HG02943 (cell line): ENCODE results near the gene NOXA1.

Experiments used
- ATAC-seq: cut with Tn5 transposase; IDR thresholded peaks from one replicate; pipeline ENCODE4 v1.9.1; 2021; ENCODE audit warnings: mild to moderate bottlenecking, low read depth, moderate library complexity; ENCODE audit not compliant: unreplicated experiment

The NOXA1 gene

GRCh38 chr9:137452006-137452760, 29.0 kb downstream of the NOXA1 start:
- ATAC-seq = no peak

DNA sequence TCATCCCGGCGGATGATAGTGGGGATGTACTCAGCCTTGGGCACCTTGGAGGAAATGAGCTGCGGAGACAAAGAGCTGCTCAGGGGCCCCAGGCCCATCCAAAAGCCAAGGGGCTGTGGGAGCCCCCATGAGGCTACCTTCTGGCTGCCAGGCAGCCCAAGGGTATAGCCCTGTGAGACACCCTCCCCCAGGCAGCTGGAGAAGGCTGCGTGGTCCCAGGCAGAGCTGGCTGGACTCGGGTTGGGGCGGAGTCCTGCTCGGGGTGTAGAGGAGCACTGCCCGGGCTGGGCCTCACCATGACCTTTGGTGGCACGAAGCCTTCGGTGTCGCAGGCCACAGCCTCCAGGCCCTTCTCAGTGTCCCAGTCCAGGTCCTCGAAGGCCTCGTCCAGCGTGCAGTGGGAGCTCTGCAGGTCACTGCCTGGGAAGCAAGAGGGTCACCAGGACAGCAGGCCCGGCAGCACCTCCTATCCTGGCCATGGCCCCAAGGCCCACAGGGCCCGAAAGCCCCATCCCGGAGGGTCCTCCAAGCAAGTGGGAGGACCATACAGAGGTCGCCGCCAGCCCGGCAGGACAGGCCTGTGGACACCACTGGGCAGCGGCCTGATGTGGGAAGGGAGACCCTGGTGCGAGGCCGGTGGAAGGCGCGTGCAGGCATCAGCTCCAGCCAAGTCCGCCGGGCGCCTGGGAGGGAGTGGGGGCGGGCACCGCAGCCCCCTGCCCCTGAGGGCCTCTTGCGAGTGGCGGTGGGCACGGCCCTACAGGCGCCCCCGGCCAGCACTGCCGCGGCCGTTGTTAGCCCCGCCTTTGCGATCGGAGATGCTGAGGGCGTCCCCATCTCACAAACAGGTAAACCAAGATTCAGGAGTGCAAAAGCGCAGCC, 29.8 kb downstream of the NOXA1 start:
- no peak for ATAC-seq

- ATAC-seq = no peak
Observed at GRCh38 chr9:137453643-137454081, 30.5 kb downstream of the NOXA1 start.

- no peak for ATAC-seq
Observed at GRCh38 chr9:137454145-137454596, 31.0 kb downstream of the NOXA1 start.

DNA sequence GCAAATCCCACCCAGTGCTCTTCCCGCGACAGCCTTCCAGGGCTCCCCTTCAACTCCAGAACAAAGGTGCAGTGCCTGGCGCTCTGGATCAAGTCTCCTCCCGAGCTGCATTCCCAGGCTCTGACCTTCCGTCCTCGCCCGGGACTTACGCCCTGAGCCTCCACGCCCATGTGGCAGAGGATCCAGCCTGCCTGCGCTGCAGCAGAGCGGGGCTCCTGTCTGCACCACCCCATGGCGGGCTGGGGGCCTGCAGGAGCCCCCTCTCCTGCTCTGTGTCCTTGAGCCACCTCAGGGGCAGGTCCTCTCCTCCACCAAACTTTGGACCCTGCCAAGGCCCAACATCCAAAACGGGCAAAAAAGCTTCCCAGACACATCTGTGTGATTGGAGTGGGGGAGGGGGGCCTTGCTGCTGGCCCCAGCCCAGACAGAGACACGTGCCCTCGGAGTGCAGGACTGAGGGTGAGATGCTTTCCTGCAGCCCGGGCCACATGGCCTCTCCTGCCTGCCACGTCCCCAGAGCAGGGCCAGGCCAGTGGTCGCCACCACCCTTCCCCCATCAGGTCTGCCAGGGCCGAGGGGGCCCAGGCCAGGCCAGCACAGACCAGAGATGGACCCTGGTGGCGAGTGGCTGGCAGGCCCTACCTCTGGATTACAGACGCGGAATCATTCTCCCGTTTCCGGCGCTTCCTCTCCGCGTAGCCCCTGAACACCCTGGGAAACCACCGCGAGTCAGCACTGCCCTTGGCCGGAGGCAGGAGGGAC, 31.6 kb downstream of the NOXA1 start:
- no peak for ATAC-seq

GRCh38 chr9:137455359-137455991, 32.3 kb downstream of the NOXA1 start:
- no peak for ATAC-seq

GRCh38 chr9:137456061-137456863, 33.1 kb downstream of the NOXA1 start:
- no peak for ATAC-seq

DNA sequence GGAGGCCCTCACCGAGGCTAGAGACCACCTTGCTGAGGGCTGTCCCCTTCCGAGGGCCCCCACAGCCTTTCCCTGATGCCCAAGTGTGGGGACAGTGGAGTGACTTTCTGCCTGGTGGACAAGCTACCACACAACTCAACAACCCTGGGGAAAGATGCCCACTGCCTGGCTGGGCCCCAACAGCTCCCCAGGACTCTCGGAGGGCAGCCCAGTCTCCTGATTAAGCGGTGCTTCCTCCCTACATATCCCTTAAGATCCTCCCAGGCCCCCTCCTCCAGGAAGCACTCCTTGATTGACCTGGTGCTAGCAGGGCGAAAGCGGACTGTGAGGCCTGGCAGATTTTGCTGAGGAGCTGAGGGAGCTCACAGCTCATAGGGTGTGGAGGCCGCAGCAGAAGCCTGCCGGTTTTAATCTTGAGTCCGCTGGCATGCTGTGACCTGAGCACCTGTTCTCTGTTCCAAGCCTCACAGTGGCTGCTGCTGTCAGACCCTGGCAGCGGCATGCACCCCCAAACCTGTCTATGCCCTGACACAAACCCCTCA, 33.7 kb downstream of the NOXA1 start:
- ATAC-seq = no peak

- no peak for ATAC-seq
Observed at GRCh38 chr9:137457406-137458193, 34.4 kb downstream of the NOXA1 start.

DNA sequence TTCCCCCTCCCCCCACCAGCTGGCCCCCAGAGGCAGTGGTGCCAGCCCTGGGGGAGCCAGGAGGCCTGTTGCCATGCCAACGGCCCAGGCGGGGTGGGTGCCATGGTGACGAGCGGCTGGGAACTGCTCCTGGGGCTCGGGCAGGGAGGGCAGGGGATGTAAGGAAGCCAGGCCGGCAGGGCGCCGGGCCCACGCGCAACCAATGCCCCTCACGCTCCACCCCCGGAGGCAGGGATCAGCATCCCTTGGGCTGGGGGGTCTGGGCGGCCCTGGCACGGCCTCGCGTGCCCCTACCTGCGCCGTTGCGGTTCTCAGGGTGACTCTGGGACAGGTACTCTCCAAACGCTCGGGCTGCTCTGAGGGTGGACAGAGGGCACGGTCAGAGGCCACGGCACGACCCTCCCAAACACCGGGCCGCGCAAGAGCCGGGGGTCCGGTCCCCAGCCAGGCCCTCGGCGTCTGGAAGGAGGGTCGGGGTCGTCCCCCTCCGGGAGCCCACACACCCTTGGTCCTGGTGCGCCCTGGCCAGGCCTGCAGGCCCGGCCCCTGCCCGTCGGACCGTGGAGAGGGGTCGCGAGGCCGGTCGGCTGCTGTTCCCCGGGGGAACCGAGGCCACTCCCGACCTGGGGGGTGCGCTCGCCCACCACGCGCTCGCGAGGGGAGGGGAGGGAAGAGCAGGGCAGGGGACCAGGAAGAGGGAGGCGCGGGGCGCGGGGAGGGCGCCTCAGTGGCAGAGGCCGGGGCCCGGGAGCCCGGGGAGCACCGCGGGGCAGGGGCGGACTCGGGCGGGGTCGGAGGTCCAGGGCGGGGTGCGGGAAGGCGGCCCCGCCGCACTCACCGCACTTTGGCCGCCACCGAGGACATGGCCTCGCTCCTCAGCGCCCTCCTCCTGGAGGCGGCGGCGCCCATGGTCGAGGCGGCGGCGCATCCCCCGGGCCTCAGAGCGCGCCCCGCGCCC, 35.3 kb downstream of the NOXA1 start:
- ATAC-seq = peak; percentile 2

GRCh38 chr9:137459152-137459600, 36.0 kb downstream of the NOXA1 start, which contains the start of gene NSMF:
NSMF (minus strand) TSS chr9:137459334; CDS start chr9:137459102, 232 bp downstream.
- ATAC-seq = peak; percentile 56

DNA sequence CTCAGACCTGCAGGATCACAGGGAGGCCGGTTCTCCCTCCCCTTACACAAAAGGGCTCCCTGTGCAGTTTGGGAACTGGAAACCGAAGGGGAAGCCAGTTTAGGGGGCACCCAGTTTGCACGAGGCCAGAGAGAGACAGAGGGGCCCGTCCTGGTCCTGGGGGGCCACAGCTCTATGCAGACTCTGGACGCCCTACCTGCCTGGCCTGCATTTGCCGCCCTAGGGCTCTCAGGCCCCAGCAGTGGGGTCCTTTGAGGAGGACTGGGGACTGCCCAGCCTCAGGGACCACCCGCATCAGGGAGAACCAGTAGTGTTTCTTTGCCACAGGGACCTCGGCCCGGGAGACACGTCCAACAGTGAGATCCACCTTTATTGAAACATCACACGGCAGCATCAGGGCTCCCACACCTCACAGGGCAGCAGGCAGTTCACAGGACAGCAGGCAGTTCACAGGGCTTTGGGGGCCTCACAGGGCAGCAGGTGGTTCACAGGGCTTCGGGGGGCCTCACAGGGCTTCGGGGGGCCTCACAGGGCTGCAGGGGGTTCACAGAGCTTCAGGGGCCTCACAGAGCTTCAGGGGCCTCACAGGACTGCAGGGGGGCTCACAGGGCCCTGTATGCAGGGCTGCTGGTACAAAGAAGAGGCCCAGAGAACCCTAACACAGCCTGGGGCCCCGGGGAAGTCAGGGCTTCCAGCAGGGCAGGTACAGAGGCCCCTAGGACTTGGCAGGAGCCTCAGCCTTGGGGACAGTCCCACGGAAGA, 36.6 kb downstream of the NOXA1 start:
- ATAC-seq = no peak

DNA sequence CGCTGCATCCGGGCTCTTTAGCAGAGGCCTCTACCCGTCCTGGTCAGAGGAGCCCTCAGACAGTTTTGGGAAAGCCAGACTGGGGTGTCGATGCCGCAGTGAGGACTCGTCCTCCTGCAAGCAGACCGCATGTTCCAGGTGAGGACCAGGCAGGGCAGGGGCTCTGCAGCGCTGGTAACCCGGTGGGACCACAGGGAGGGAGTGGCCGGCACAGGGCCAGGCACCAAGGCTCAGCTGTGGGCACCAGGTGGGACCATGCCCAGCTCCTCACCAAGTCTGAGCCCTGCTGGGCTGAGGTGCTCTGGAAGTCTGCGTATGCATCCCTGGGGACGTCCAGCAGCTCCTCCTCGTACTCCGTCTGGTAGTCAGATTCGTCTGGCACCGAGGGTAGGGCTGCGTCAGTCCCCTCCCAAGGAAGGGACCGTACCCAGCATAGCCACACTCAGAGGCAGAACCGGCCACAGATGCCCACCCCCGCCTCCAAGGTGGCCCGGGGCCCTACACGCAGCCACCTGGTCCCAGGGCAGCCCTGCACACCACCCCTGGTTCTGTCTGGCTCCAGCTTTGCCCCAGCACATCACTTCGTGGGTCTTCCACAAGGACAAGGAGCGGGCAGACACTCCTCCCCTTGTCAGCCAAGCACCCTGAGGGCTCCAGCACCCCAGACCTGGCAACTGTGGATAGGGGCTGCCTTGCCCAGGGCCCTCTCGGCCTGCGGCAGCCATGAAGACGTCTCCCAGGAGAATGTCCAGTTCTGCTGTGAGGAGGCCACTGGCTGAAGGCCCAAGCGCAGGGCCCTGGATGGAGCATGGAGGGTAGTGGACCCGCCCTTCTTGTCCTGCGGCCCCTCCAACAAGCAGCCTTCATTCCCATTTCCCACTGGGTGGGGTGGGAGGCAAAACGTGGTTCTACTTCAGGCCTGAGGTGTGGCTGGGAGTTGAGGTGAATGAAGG, 37.4 kb downstream of the NOXA1 start:
- ATAC-seq = no peak

DNA sequence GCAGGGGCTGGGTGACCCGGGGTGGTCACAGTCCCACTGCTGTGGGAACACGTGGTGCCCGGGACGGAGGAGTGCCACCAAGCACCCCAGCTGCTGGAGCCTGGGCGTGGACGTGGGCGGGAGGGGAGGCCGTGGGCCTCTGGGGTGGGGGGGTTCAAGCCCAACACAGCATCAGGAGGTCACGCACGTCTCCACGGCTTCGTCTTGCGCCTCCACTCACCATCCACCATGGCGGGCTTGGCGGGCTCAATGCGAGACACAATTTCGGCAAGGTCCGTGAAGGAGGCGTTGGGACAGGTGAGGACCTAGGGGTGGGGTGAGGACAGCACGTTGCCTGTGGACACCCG, 38.1 kb downstream of the NOXA1 start:
- no peak for ATAC-seq

DNA sequence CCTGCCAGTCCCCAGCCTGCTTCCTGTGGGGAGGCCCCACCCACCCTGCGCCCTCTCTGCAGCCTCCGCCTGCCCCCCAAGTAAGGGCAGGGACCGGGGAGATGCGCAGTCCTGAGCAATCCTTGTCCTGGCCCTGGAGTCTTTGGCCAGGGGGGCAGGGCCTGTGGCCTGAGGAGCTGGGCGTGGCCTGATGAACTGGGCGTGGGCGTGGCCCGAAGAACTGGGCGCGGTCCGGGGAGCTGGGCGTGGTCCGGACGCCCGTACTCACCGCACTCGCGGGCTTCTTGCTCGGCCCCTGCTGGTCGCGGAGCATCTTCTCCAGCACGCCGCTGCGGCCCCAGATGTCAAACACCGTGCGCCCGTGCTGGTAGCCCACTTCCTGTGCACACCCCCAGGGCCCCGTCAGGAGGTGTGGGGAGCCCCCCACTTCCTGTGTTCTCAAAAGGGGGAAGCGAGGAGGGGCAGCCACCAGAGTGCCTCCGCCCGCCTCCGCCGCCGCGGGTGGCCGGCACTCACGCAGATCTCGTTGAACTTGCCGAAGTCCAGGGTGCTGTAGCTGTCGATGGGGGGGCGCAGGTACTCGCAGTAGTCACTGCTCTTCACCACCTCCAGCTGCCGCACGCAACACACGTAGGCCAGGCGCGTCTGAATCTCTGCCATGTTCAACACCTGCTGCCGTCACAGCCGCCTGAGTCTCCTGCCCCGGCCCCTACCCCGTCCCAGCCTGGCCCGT, 38.6 kb downstream of the NOXA1 start:
- ATAC-seq = peak; percentile 41
